ENCODE data around the gene RITA1. TPM values are rescaled to one million over a fixed set of nuclear protein-coding genes. Genes with fewer than 3 reads are reported as not detected.

RITA1 gene
- total and polyA plus RNA-seq, 2 of the 4 experiments (the other 2 are of a cell fraction) = 14.2 to 14.7 TPM

DNA sequence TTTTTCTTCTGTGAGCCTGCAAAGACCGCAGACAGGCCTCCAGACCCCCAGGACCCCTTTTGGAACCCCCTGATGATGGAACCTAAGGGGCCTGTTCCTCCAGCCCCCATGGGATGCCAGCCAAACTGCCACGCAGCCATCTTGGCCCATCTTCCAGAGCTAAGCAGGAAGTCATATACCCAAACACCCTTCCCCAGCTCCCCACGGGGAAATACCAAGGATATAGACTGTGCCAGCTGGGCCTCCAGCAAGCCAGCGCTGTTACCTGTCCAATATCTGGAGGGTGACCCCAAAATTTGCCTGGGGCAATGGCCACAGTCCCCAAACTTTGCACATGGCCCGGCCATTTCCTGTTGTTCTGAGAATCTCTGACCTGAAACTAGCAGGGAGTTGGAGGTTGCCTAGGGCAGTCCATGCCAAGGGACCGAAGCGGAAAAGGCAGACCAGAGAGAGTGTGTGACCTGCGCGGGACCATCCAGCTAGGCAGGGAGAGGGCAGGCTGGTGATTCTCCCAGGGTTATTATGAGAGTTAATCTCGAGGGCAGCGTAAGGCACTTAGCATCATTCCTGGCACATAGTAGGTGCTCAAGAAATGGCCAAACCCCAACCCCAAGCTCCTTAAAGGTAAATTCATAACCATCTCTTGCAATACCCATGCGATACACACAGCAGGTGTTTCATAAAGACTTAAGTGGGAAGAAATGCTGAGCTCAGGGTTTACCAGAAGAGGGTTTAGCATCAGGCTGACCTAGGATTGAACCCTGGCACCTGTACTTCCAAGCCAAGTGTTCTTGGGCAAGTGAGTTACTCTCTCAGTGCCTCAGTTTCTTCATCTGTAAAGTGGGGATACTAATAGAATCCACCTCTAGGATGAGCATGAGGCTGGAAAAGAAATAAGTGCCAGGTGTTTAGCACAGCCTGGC lies 47.4 kb upstream of the RITA1 start:
- no peaks in the 10 kb centered on the region for H3K4me1 ChIP-seq (ENCODE audit: control insufficient read depth, insufficient read depth, low read length)
- no peak overlapping the region for H2BK5ac ChIP-seq (ENCODE audit: low read depth, low read length, poor library complexity, severe bottlenecking)
- H3K4me2 ChIP-seq (ENCODE audit: low read depth, low read length) = no peak overlapping the region
- H3K9me1 ChIP-seq (ENCODE audit: insufficient read depth, low read length) = no peaks in the 10 kb centered on the region
- H2AFZ ChIP-seq (replicated peaks; ENCODE audit: low read length, poor library complexity) = no peak overlapping the region
- H4K8ac ChIP-seq (ENCODE audit: low read depth in 2 of 2, low read length in 2 of 2) = no peak overlapping the region
- H3K9ac ChIP-seq (ENCODE audit: low read depth, low read length) = no peak overlapping the region
- DNase-seq (no peak), ATAC-seq (ENCODE audit: low read depth) (no peak)
- no peaks in the 10 kb centered on the region for H4K20me1 ChIP-seq (ENCODE audit: insufficient read depth, low read length)
- no peak overlapping the region for H3K4ac ChIP-seq (ENCODE audit: low read depth, low read length)
- intact Hi-C loops (cut with micrococcal nuclease) (no loop called here), dilution Hi-C loops (cut with HindIII; ENCODE audit: low sequenced_read_pairs, unreplicated experiment) (no loop called here), in situ Hi-C loops (cut with MboI; ENCODE audit: low sequenced_read_pairs) (no loop called here)
- POLR2A ChIA-PET (ENCODE audit: unreplicated experiment) = no interaction called here
- no peaks in the 10 kb centered on the region for H3K9me3 ChIP-seq (ENCODE audit: control insufficient read depth, insufficient read depth, low read length)
- no peak overlapping the region for H3K56ac ChIP-seq (ENCODE audit: extremely low read depth, insufficient read depth, low read length)
- H3K27ac ChIP-seq (ENCODE audit: insufficient read depth, low read length) = no peak overlapping the region
- no peaks in the 10 kb centered on the region for H3K79me1 ChIP-seq (ENCODE audit: low read depth in 1 of 2, low read length in 2 of 2)
- H3K23ac ChIP-seq (ENCODE audit: low read depth, low read length) = no peak overlapping the region
- no peak for TF ChIP-seq FOS (IDR thresholded peaks at IDR 0.05; ENCODE audit: low read depth, low read length)
- 0 out of 2 replicates have a peak, but pooled peaks have one; percentile 10 for TF ChIP-seq MAFK (IDR thresholded peaks at IDR 0.05; ENCODE audit: low read depth, low read length)
- TF ChIP-seq NFE2L2 (IDR thresholded peaks at IDR 0.05; ENCODE audit: low read depth, low read length) = no peak
- TF ChIP-seq CEBPB (IDR thresholded peaks at IDR 0.05; ENCODE audit: low read depth, low read length) = no peak
- TF ChIP-seq RFX5 (IDR thresholded peaks at IDR 0.05; ENCODE audit: low read depth, low read length) = no peak
- no peak for TF ChIP-seq CHD1 (IDR thresholded peaks at IDR 0.05; ENCODE audit: low read depth, low read length)
- TF ChIP-seq BHLHE40 (IDR thresholded peaks at IDR 0.05; ENCODE audit: low read depth, low read length) = no peak
- peaks cover 5% of the 10 kb centered on the region; the same call in 1 of the 2 replicates for H3K27me3 ChIP-seq (ENCODE audit: control insufficient read depth, insufficient read depth, low read length)
- H4K91ac ChIP-seq (ENCODE audit: insufficient read depth, low read depth, low read length) = no peak overlapping the region
- H2BK20ac ChIP-seq (ENCODE audit: low read depth, low read length) = no peak overlapping the region
- H3K14ac ChIP-seq (replicated peaks; ENCODE audit: low read depth, low read length) = no peak overlapping the region
- H2AK9ac ChIP-seq (replicated peaks; ENCODE audit: low read depth, low read length, poor library complexity) = peak overlapping the region; percentile 42
- no peak overlapping the region for H2BK15ac ChIP-seq (ENCODE audit: low read depth, low read length)
- H2BK120ac ChIP-seq (ENCODE audit: low read depth, low read length) = no peak overlapping the region
- no peaks in the 10 kb centered on the region for H3K36me3 ChIP-seq (ENCODE audit: control insufficient read depth, insufficient read depth, low read length)
- no peak overlapping the region for H3K18ac ChIP-seq (ENCODE audit: low read depth, low read length)
- no peak overlapping the region for H4K5ac ChIP-seq (ENCODE audit: low read depth, low read length)
- H3K4me3 ChIP-seq (ENCODE audit: insufficient read depth, low read depth, low read length) = no peak overlapping the region
- whole genome bisulfite sequencing, 2 experiments (ENCODE audit: extremely low coverage in 2 of 2, insufficient read length in 1 of 2) = 67% methylated on average over 1 of the region's 12 CpGs; no CpG with 5 or more reads in 1 of the 2 experiments
- CTCF ChIA-PET = interaction anchor here (1.0 to 1.2 kb wide), 2 partner anchors 16 to 145 kb away, joined by 3 read pairs; no protein-coding TSS in a partner anchor
- H2AK5ac ChIP-seq (ENCODE audit: low read depth, low read length) = no peak overlapping the region
- no TSS peak for BruUV-seq (replicated peaks)

Measured in IMR-90 (cell line).